Measurements from ENCODE around the gene NFIX. TPM values are rescaled to one million over a fixed set of nuclear protein-coding genes. Genes with fewer than 3 reads are reported as not detected.

NFIX gene
- total and polyA plus RNA-seq, 2 experiments from 2014 or later, result not detected

DNA sequence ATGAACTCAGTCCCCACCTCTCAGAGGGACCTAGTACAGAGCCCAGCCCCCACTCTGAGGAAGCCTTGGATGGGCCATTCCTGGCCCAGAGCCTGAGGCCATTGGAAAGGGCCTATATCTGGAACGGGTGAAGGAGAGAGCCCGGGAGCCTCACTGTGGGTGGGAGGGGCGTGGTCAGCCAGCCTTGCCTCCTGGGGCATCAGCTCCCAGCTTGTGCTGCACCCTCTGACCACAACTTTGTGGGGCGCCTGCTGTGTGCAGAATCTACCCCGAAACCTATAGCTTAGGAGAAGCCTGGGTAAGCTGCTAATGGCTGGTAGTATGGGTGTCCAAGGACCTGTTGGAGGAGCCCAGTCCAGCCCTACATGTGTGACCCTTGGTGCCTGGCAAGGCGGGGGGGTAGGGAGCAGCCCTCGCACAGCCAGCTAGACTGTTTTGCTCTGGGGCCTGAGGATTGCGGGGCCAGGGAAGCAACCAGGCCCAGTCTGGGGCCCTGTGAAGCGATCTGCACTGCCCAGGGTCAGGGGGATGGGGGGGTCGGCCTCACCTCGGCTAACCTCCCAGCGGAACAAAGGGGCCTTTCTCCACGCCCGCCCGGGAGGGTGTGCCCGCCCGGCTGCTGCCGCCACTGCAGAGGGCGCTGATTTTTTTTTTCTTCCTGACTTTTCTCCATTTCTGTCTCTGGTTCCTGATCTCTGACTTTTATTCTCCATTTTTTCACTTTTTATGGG, 65.1 kb downstream of the NFIX start:
- DNase-seq (ENCODE audit: low read depth in 1 of 2, low spot score in 1 of 2), result peak in 1 of 2 donors; percentile 58
- no peak overlapping the region for H3K27ac ChIP-seq
- H3K36me3 ChIP-seq, result no peaks in the 10 kb centered on the region
- H3K4me1 ChIP-seq (ENCODE audit: low read depth), result peaks cover 15% of the 10 kb centered on the region
- TF ChIP-seq, protein P1, sequence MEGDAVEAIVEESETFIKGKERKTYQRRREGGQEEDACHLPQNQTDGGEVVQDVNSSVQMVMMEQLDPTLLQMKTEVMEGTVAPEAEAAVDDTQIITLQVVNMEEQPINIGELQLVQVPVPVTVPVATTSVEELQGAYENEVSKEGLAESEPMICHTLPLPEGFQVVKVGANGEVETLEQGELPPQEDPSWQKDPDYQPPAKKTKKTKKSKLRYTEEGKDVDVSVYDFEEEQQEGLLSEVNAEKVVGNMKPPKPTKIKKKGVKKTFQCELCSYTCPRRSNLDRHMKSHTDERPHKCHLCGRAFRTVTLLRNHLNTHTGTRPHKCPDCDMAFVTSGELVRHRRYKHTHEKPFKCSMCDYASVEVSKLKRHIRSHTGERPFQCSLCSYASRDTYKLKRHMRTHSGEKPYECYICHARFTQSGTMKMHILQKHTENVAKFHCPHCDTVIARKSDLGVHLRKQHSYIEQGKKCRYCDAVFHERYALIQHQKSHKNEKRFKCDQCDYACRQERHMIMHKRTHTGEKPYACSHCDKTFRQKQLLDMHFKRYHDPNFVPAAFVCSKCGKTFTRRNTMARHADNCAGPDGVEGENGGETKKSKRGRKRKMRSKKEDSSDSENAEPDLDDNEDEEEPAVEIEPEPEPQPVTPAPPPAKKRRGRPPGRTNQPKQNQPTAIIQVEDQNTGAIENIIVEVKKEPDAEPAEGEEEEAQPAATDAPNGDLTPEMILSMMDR (IDR thresholded peaks at IDR 0.05; ENCODE audit: low read depth, low read length), result no peak
- no peak overlapping the region for H3K4me3 ChIP-seq
- H3K9me3 ChIP-seq (ENCODE audit: low read depth), result no peaks in the 10 kb centered on the region
- H3K27me3 ChIP-seq, result peaks cover 100% of the 10 kb centered on the region

DNA sequence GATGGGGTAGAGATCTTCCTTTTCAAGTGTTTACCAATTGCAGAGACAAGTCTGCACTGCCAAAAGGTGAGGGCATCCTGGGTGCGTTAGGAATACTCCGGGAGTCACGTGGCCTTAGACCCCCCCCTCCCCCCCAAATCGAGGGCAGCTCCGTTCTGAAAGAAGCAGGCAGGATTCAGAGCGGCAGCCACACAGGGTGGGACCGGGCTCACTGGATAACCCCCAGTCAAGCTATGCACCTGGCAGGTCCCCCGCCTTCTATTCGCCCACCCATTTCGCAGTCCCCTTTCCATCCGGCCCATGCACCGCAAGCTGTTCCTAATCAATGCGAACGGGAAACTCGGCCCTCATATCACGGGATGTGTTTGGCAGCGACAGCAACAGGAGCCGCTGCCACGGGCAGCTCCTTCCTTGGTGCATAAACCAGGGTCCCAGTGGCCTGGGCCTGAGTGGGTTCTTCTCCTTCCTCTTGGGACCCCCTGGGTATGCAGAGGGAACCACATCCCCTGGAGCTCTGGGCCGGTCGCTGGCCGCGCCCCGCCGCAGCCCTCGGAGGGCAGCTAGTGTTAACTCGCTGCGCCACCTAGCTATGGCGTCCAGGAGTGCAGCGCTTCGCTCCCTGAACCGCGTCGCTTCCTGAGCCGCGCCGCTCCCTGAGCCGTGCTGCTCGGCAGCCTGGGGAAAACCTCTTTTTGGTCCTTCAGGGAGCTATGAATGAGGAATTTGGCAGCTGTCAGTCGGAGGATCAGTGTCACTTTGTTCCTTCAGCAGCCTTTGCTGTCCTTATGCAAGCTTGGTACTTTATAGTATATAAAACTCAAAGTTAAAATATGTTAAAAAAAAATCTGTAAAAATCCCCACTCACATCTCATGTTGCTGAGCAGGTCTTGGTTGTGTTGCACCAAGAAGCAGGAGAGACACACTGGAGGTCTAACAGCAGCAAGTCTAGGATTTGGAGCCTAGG, 66.0 kb downstream of the NFIX start:
- peak; percentile 82 to 92 for DNase-seq (ENCODE audit: low read depth in 1 of 2, low spot score in 1 of 2)
- Histone ChIP-seq H3K4me1 (ENCODE audit: low read depth) (peaks cover 8% of the 10 kb centered on the region), H3K4me3 (peak overlapping the region; percentile 23), H3K27me3 (peaks cover 100% of the 10 kb centered on the region), H3K9me3 (ENCODE audit: low read depth) (no peaks in the 10 kb centered on the region), H3K27ac (no peak overlapping the region), H3K36me3 (no peaks in the 10 kb centered on the region)
- TF ChIP-seq, protein P1 (IDR thresholded peaks at IDR 0.05; ENCODE audit: low read depth, low read length), result peak; percentile 95

DNA sequence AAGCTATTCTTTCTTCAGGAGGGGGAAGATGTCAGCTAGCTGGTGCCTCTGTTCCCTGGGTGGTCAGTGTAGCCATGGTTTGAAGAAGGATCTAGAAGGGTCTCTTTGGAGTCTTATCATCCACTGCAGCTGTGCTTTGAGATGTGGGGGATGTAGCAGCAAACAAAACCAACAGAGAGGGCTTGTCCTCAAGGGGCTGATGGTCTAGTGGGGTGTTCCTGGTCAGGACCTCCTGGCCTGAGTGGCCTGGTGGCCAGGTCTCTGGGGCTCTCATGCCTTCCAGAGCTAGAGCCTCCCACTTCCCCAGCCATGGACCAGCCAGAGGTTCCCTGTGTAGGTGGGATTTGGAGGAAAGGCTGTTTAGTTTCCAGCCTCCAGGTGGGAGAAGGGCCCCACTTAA, 67.0 kb downstream of the NFIX start:
- TF ChIP-seq, protein P1 (IDR thresholded peaks at IDR 0.05; ENCODE audit: low read depth, low read length), result no peak
- Histone ChIP-seq H3K36me3 (no peaks in the 10 kb centered on the region), H3K4me3 (no peak overlapping the region), H3K27ac (no peak overlapping the region), H3K9me3 (ENCODE audit: low read depth) (no peaks in the 10 kb centered on the region), H3K27me3 (peaks cover 99% of the 10 kb centered on the region), H3K4me1 (ENCODE audit: low read depth) (peaks cover 5% of the 10 kb centered on the region)
- DNase-seq (ENCODE audit: low read depth in 1 of 2, low spot score in 1 of 2), result no peak

DNA sequence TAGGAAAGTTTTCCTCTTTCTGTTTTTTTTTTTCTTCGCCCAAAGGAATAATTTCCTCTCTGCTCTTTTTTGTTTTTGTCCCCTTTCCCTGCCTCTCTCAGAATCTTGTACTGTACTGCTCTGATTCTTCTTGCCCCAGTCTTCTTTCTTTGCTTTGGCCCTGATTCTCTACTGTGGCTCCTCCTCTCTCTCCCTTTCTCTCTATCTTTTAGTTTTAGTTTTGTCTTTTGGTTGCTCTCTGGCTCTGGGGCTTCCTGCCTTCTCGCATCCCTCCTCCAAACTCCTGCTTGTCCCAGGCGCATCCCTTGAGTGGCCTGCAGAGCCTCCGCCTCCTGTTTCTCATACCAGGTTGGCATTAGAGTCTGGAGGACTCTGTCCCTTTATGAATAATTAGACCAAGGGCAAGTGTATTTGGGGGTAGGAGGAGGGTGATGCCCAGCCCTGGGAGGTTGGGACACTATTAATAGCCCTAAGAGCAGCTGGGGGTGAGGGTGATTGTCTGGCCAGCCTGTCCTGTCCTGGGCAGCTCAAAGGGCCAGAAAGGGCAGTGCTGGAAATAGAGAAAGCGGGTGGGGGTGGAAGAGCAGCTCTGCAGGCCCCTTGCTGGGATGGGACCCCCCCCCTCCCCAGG, 68.3 kb downstream of the NFIX start:
- Histone ChIP-seq H3K4me3 (no peak overlapping the region), H3K36me3 (no peaks in the 10 kb centered on the region), H3K9me3 (ENCODE audit: low read depth) (no peaks in the 10 kb centered on the region), H3K4me1 (ENCODE audit: low read depth) (peaks cover 4% of the 10 kb centered on the region), H3K27ac (no peak overlapping the region), H3K27me3 (peaks cover 98% of the 10 kb centered on the region)
- DNase-seq (ENCODE audit: low read depth in 1 of 2, low spot score in 1 of 2), result no peak
- TF ChIP-seq, protein P1 (IDR thresholded peaks at IDR 0.05; ENCODE audit: low read depth, low read length), result no peak

DNA sequence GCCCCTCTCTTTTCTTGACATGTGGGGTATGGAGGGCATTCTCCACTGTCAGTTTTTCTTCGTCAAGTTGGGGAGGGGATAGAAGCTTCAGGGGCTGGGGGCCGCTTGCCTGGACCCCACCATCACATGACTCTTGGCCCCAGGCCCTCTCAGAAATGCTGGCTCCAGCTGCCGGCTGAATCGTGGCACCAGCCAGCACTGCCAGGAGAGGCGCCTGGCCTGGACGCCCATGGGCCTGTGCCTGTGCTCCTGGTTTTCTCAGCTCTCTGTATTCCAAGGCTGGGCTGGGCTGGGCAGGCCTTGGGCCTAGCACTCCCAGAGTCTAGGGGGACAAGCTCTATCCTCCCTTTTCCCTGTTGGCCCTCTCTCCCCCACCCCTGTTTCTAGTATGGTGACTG, 68.8 kb downstream of the NFIX start:
- Histone ChIP-seq H3K4me3 (no peak overlapping the region), H3K36me3 (no peaks in the 10 kb centered on the region), H3K4me1 (ENCODE audit: low read depth) (peaks cover 4% of the 10 kb centered on the region), H3K9me3 (ENCODE audit: low read depth) (no peaks in the 10 kb centered on the region), H3K27me3 (peaks cover 98% of the 10 kb centered on the region), H3K27ac (no peak overlapping the region)
- TF ChIP-seq, protein P1 (IDR thresholded peaks at IDR 0.05; ENCODE audit: low read depth, low read length), result no peak
- no peak for DNase-seq (ENCODE audit: low read depth in 1 of 2, low spot score in 1 of 2)

Data from cardiac muscle cell (in vitro differentiated cells and primary cell).